ENCODE results near the gene CDC42SE1.

CDC42SE1 gene

GRCh38 chr1:151009674-151010345 is 49.6 kb downstream of the CDC42SE1 start:
- no peak for FAIRE-seq
- DNase-seq (ENCODE audit: insufficient read length, low spot score) = no peak
- TF ChIP-seq, protein P1, sequence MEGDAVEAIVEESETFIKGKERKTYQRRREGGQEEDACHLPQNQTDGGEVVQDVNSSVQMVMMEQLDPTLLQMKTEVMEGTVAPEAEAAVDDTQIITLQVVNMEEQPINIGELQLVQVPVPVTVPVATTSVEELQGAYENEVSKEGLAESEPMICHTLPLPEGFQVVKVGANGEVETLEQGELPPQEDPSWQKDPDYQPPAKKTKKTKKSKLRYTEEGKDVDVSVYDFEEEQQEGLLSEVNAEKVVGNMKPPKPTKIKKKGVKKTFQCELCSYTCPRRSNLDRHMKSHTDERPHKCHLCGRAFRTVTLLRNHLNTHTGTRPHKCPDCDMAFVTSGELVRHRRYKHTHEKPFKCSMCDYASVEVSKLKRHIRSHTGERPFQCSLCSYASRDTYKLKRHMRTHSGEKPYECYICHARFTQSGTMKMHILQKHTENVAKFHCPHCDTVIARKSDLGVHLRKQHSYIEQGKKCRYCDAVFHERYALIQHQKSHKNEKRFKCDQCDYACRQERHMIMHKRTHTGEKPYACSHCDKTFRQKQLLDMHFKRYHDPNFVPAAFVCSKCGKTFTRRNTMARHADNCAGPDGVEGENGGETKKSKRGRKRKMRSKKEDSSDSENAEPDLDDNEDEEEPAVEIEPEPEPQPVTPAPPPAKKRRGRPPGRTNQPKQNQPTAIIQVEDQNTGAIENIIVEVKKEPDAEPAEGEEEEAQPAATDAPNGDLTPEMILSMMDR (IDR thresholded peaks at IDR 0.05; ENCODE audit: insufficient read depth, missing control alignments) = no peak

DNA sequence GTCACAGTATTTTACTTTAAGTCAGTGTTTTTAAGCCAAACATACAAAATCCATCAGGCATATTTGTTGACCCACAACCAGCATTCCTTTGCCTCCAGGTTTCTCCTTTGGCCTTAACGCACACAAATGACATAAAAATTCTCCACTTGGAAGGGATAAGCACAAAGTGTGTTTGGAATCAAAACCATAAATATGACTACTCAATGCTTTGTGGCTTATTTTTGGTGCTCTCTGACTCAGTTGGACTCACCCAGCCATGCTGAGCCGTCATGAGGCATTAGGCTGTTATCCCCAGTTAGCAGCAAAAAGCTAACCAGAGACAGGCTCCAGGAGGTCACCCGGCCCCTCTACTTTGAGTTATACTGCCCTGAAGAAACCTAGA is 50.2 kb downstream of the CDC42SE1 start:
- DNase-seq (ENCODE audit: insufficient read length, low spot score) = no peak
- TF ChIP-seq, protein P1 (IDR thresholded peaks at IDR 0.05; ENCODE audit: insufficient read depth, missing control alignments) = no peak
- no peak for FAIRE-seq

GRCh38 chr1:151008244-151009205 is 50.9 kb downstream of the CDC42SE1 start, which contains the start of gene PRUNE1:
TSS of gene PRUNE1 (plus strand) at chr1:151008449. CDS start at chr1:151008633, 184 bp downstream.
- DNase-seq (ENCODE audit: insufficient read length, low spot score) (peak; percentile 100), FAIRE-seq (peak; percentile 69)
- TF ChIP-seq, protein P1 (IDR thresholded peaks at IDR 0.05; ENCODE audit: insufficient read depth, missing control alignments) = no peak

DNA sequence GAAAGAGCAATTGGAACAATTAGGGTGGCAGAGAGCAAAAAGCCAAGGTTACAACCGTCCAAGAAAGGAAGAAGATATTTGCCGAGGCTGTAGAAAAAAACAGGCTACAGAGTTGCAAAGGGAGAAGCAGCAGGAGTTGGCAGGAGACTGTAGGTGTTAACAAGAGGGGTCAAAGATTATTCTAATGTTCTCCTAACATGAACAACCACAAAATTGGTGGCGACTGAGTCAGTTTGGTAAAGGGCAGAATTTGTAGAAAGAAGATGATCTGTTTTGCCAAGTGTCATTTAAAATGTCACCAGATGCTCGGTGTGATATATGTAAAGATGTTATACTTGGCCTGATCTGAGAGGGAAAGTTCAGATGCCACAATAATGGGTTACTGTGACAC is 51.6 kb downstream of the CDC42SE1 start:
- DNase-seq (ENCODE audit: insufficient read length, low spot score) (no peak), FAIRE-seq (peak; percentile 29)
- TF ChIP-seq, protein P1 (IDR thresholded peaks at IDR 0.05; ENCODE audit: insufficient read depth, missing control alignments) = no peak

DNA sequence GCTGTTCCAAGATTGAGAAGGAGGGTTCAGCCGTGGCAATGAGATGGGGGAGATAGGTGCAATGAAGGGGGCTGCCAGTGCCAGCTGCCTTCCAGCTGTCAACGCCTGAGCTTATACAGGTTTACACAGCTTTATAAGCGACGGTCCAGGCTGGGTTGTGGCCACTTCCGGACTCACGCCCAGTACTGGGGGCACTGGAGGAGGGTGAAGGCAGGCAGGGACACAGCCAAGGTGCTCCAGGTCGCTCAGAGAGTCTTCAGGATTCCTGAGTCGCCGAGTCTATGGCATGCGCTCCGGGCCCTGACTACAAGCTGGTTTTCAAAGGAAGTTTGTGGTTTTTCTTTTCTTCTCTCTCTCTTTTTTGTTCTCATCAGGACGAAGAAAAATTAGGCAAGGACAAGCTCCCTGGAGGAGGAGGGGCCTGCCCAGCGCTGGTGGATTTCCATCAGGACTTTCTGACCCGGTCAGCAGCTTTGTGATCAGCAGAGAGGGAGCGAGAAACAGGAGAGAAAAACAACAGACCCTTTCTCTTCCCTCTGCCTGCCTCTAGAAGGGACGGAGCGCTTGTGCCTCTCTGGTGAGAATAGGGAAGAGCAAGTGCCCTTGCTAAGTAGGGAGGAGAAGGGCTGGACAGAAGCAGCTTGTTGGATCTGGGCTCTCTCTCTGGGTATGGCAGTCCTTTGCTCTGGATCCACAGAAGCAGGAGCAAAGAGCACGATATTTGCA is 52.9 kb downstream of the CDC42SE1 start, which contains the start of gene MINDY1:
MINDY1 (minus strand) TSS at position 576 of the 726 bp plus-strand sequence. CDS start 4,285 bp downstream, outside the sequence.
- FAIRE-seq (no peak), DNase-seq (ENCODE audit: insufficient read length, low spot score) (peak; percentile 42)
- TF ChIP-seq, protein P1 (IDR thresholded peaks at IDR 0.05; ENCODE audit: insufficient read depth, missing control alignments) = peak; percentile 61

GRCh38 chr1:151005729-151006319 is 53.6 kb downstream of the CDC42SE1 start:
- DNase-seq (ENCODE audit: insufficient read length, low spot score) (no peak), FAIRE-seq (no peak)
- TF ChIP-seq, protein P1 (IDR thresholded peaks at IDR 0.05; ENCODE audit: insufficient read depth, missing control alignments) = no peak

Data from D721Med (cell line).